A549 (cell line): ENCODE measurements around the gene NRG4. TPM values are rescaled to one million over a fixed set of nuclear protein-coding genes. Genes with fewer than 3 reads are reported as not detected.

Source experiments
- ATAC-seq, 2 experiments: fragments of 200-7000 bp in 1 of 2; fragments of >200 bp in 1 of 2; cut with Nextera tagmentation in 1 of 2; cut with Tn5 transposase in 1 of 2; 3 replicates each; pipeline versions ENCODE4 v1.8.0 to v1.9.1; 2018 to 2020; ENCODE audit warnings: mild to moderate bottlenecking in 1 of 2, moderate library complexity in 1 of 2
- CTCF ChIA-PET: fragments of 300-600 bp; sonication (Branson Sonifier 250); formaldehyde crosslinking; extraction: SDS; loops from one replicate; lab custom pipeline; 2021; ENCODE audit warnings: antibody characterized with exemption, inconsistent platforms; lab: Yijun Ruan, JAX
- POLR2A ChIA-PET: fragments of 350-600 bp; formaldehyde crosslinking; extraction: SDS; loops from one replicate; lab custom pipeline; 2021; ENCODE audit warnings: antibody characterized with exemption, inconsistent platforms; lab: Yijun Ruan, JAX
- DNase-seq, 2 experiments: peaks; one replicate each; pipeline versions ENCODE4 v3.0.0 to v3.0.0-alpha.2; 2011 to 2016; ENCODE audit warnings: low read depth in 1 of 2, low spot score in 1 of 2
- FAIRE-seq: peaks from 2 replicates; lab custom pipeline; 2011; peaks lifted over from hg19 to GRCh38; lab: Jason Lieb, UNC
- H3K27ac ChIP-seq, 2 experiments: fragments of >200 bp; sonication (Bioruptor Twin); formaldehyde crosslinking; 3 replicates each; pipeline ENCODE4 v1.5.1; 2016 to 2017
- H3K4me1 ChIP-seq: fragments of >200 bp; sonication (Bioruptor Twin); formaldehyde crosslinking; 3 replicates; pipeline ENCODE4 v1.6.1; 2016
- H3K4me2 ChIP-seq: fragments of >200 bp; sonication (Bioruptor Twin); formaldehyde crosslinking; 3 replicates; pipeline ENCODE4 v1.6.1; 2016
- H3K4me3 ChIP-seq: fragments of >200 bp; sonication (Bioruptor Twin); formaldehyde crosslinking; 3 replicates; pipeline ENCODE4 v1.5.1; 2016
- H3K9me3 ChIP-seq: fragments of >200 bp; sonication (Bioruptor Twin); formaldehyde crosslinking; 3 replicates; pipeline ENCODE4 v1.6.1; 2016
- ATOH8 ChIP-seq: fragments of 250-450 bp; sonication (Bioruptor Pico); IDR thresholded peaks from 2 replicates; pipeline ENCODE4 v1.5.0; 2020; ENCODE audit warnings: low read depth, mild to moderate bottlenecking, moderate library complexity
- CBX8 ChIP-seq: fragments of 200-600 bp; sonication (generic); IDR thresholded peaks from 2 replicates; pipeline ENCODE4 v1.6.1; 2016
- CEBPB ChIP-seq, 2 experiments: fragments of >200 bp in 1 of 2; sonication (Bioruptor Twin) in 1 of 2; formaldehyde crosslinking in 1 of 2; IDR thresholded peaks; 2 replicates each; pipeline ENCODE4 v1.6.1; 2012 to 2016
- CHD4 ChIP-seq: fragments of 200-600 bp; sonication (generic); IDR thresholded peaks from 2 replicates; pipeline ENCODE4 v1.6.1; 2016; ENCODE audit warnings: antibody characterized with exemption, mild to moderate bottlenecking, borderline replicate concordance
- EHMT2 ChIP-seq: fragments of 200-600 bp; sonication (generic); IDR thresholded peaks from 2 replicates; pipeline ENCODE4 v1.6.1; 2016; ENCODE audit warnings: antibody characterized with exemption, low read depth, mild to moderate bottlenecking, moderate library complexity
- ELK1 ChIP-seq: fragments of 150-350 bp; IDR thresholded peaks from 2 replicates; pipeline ENCODE4 v1.6.1; 2014; ENCODE audit warnings: low read depth, mild to moderate bottlenecking, low read length
- EP300 ChIP-seq, 2 experiments: fragments of >200 bp; sonication (Bioruptor Twin); formaldehyde crosslinking; IDR thresholded peaks; 2 replicates in 1 of 2; 3 replicates in 1 of 2; pipeline ENCODE4 v1.6.1; 2016 to 2017
- FOXS1 ChIP-seq: fragments of 250-450 bp; sonication (Bioruptor Pico); IDR thresholded peaks from 2 replicates; pipeline ENCODE4 v1.5.0; 2020; ENCODE audit warnings: mild to moderate bottlenecking, moderate library complexity
- GATA3 ChIP-seq: IDR thresholded peaks from 2 replicates; pipeline ENCODE4 v1.6.1; 2012; ENCODE audit warnings: borderline replicate concordance
- HDAC2 ChIP-seq: fragments of 200-600 bp; sonication (generic); IDR thresholded peaks from 2 replicates; pipeline ENCODE4 v1.6.1; 2016
- HMGXB4 ChIP-seq: fragments of 250-450 bp; sonication (Bioruptor Pico); IDR thresholded peaks from 2 replicates; pipeline ENCODE4 v1.5.0; 2021; ENCODE audit warnings: mild to moderate bottlenecking, moderate library complexity, borderline replicate concordance
- HOXA7 ChIP-seq: fragments of 250-450 bp; sonication (Bioruptor Pico); IDR thresholded peaks from 2 replicates; pipeline ENCODE4 v1.5.0; 2020; ENCODE audit warnings: mild to moderate bottlenecking, moderate library complexity
- HOXB5 ChIP-seq: fragments of 250-450 bp; sonication (Bioruptor Pico); IDR thresholded peaks from 2 replicates; pipeline ENCODE4 v1.5.0; 2020; ENCODE audit warnings: mild to moderate bottlenecking, moderate library complexity
- JUNB ChIP-seq: fragments of >200 bp; sonication (Bioruptor Twin); formaldehyde crosslinking; IDR thresholded peaks from 2 replicates; pipeline ENCODE4 v1.6.1; 2016
- KDM1A ChIP-seq: fragments of 200-600 bp; sonication (generic); IDR thresholded peaks from 2 replicates; pipeline ENCODE4 v1.6.1; 2016; ENCODE audit warnings: low read depth, mild to moderate bottlenecking
- MAX ChIP-seq: IDR thresholded peaks from 2 replicates; pipeline ENCODE4 v1.6.1; 2012
- MAZ ChIP-seq: fragments of 150-350 bp; IDR thresholded peaks from 2 replicates; pipeline ENCODE4 v1.6.1; 2014; ENCODE audit warnings: antibody characterized with exemption, low read depth, low read length, borderline replicate concordance
- NPAS2 ChIP-seq: fragments of 250-450 bp; sonication (Bioruptor Pico); IDR thresholded peaks from 2 replicates; pipeline ENCODE4 v1.8.0; 2022; ENCODE audit warnings: mild to moderate bottlenecking, moderate library complexity, borderline replicate concordance
- PBX3 ChIP-seq: IDR thresholded peaks from 2 replicates; pipeline ENCODE4 v1.6.1; 2012
- RARB ChIP-seq: fragments of 250-450 bp; sonication (Bioruptor Pico); IDR thresholded peaks from 2 replicates; pipeline ENCODE4 v1.8.0; 2021; ENCODE audit warnings: mild to moderate bottlenecking, moderate library complexity
- RNF2 ChIP-seq: fragments of 200-600 bp; sonication (generic); IDR thresholded peaks from 2 replicates; pipeline ENCODE4 v1.6.1; 2016; ENCODE audit warnings: low read depth, mild to moderate bottlenecking, antibody characterized with exemption, moderate library complexity, borderline replicate concordance
- SMC3 ChIP-seq: fragments of >200 bp; sonication (Bioruptor Twin); formaldehyde crosslinking; IDR thresholded peaks from 3 replicates; pipeline ENCODE4 v1.6.1; 2018; ENCODE audit warnings: inconsistent platforms
- TP53 ChIP-seq: fragments of 250-450 bp; sonication (Bioruptor Pico); IDR thresholded peaks from 2 replicates; pipeline ENCODE4 v1.5.0; 2021; ENCODE audit warnings: mild to moderate bottlenecking, moderate library complexity
- USF2 ChIP-seq: fragments of 450-650 bp; IDR thresholded peaks from 2 replicates; pipeline ENCODE4 v1.6.1; 2014; ENCODE audit warnings: antibody characterized with exemption
- ZC3H11A ChIP-seq: fragments of 450-650 bp; IDR thresholded peaks from 2 replicates; pipeline ENCODE4 v1.6.1; 2014; ENCODE audit warnings: antibody characterized with exemption, mild to moderate bottlenecking
- ZNF302 ChIP-seq: fragments of 250-450 bp; sonication (Bioruptor Pico); IDR thresholded peaks from 2 replicates; pipeline ENCODE4 v1.9.0; 2021; ENCODE audit warnings: inconsistent platforms, mild to moderate bottlenecking, moderate library complexity
- WGBS: methylation state at CpG from one replicate; pipeline ENCODE4 v1.1.6; 2017; ENCODE audit errors: missing lambda C conversion rate; 5-methylcytosine and 5-hydroxymethylcytosine counted together
- polyA plus RNA-seq, 4 experiments: library from polyadenylated mRNA; depleted of rRNA in 3 of 4; stranded (reverse); fragments of >200 nt; fragmentation: RNase III in 1 of 4; extraction: RNeasy Plus Mini Kit Qiagen cat#74134 plus additional on column Dnase treatment in 1 of 4; gene quantifications; 2 replicates in 3 of 4; 3 replicates in 1 of 4; pipeline ENCODE4 v1.2.3, GENCODE V29; 2011 to 2017

Gene NRG4
- polyA plus RNA-seq, 2 of the 4 experiments (the other 2 are of a cell fraction) = 0.56 to 9.2 TPM

GRCh38 chr15:75930866-75931265, 81.4 kb downstream of the NRG4 start:
- Histone ChIP-seq H3K9me3 (no peaks in the 10 kb centered on the region), H3K4me3 (no peak overlapping the region), H3K4me2 (no peak overlapping the region), H3K27ac (no peak overlapping the region), H3K4me1 (no peaks in the 10 kb centered on the region)
- DNase-seq (no peak), FAIRE-seq (no peak), ATAC-seq (no peak)
- WGBS = 86% methylated on average over 2 of the region's 2 CpGs
- POLR2A ChIA-PET = no interaction called here
- CTCF ChIA-PET = interaction anchor here (0.6 to 6.1 kb wide), 9 partner anchors 10 to 246 kb away, joined by 3 to 55 read pairs (median 5); no protein-coding TSS in a partner anchor
- TF ChIP-seq KDM1A = no peak
- no peak for TF ChIP-seq GATA3
- TF ChIP-seq SMC3 = no peak
- no peak for TF ChIP-seq CHD4
- TF ChIP-seq HOXA7 (CRISPR knock-in tag) = no peak
- no peak for TF ChIP-seq HDAC2
- TF ChIP-seq HMGXB4 (CRISPR knock-in tag) = no peak
- no peak for TF ChIP-seq CEBPB (IDR thresholded peaks at IDR 0.05)
- no peak for TF ChIP-seq ATOH8
- no peak for TF ChIP-seq JUNB
- no peak for TF ChIP-seq ZC3H11A
- no peak for TF ChIP-seq CBX8
- TF ChIP-seq RARB (CRISPR knock-in tag) = no peak
- no peak for TF ChIP-seq ZNF302 (CRISPR knock-in tag)
- TF ChIP-seq ELK1 = no peak
- TF ChIP-seq PBX3 = no peak
- no peak for TF ChIP-seq RNF2

GRCh38 chr15:75929799-75930565, 82.2 kb downstream of the NRG4 start:
- 65% methylated on average over 5 of the region's 5 CpGs for WGBS
- ATAC-seq (no peak), FAIRE-seq (peak; percentile 82)

More at GRCh38 chr15:75929799-75930565, 82.2 kb downstream of the NRG4 start:
- Histone ChIP-seq H3K27ac (no peak overlapping the region), H3K4me1 (no peaks in the 10 kb centered on the region), H3K9me3 (no peaks in the 10 kb centered on the region), H3K4me3 (no peak overlapping the region), H3K4me2 (no peak overlapping the region)
- POLR2A ChIA-PET = interaction anchor here (1.5 kb wide), 1 partner anchor 129 kb away, joined by 5 read pairs; the partner anchor contains the start of gene TMEM266
- CTCF ChIA-PET = interaction anchor here (0.6 to 6.1 kb wide), 20 partner anchors 9 to 304 kb away, joined by 3 to 55 read pairs (median 4); partner anchors contain the start of gene TMEM266
- no peak for DNase-seq
- TF ChIP-seq USF2 (no peak), HOXB5 (CRISPR knock-in tag) (no peak), JUNB (no peak), EP300 (IDR thresholded peaks at IDR 0.05) (no peak), EHMT2 (no peak), MAX (no peak), FOXS1 (CRISPR knock-in tag) (no peak), TP53 (CRISPR knock-in tag) (no peak), MAZ (no peak), RNF2 (no peak), NPAS2 (CRISPR knock-in tag) (no peak)
